Activated naive CD4-positive, alpha-beta T cell (primary cell): ENCODE data around the gene EIF4H.
"Not testable (repeated sequence)": the region's sequence is repeated elsewhere in the genome, so short reads cannot be mapped to it uniquely, and the experiment has no call there.

Experiments
- DNase-seq, 4 experiments: peaks; one replicate each; lab custom pipeline; 2025; lab: John Stamatoyannopoulos, UW

Gene EIF4H

GRCh38 chr7:74175340-74175739, 1.2 kb downstream of the EIF4H start:
- no peak for DNase-seq

- DNase-seq = no peak
Observed at GRCh38 chr7:74176555-74176954, 2.4 kb downstream of the EIF4H start.

- DNase-seq = no peak
Observed at GRCh38 chr7:74178632-74179031, 4.5 kb downstream of the EIF4H start.

- no peak for DNase-seq
Observed at GRCh38 chr7:74179935-74180604, 5.9 kb downstream of the EIF4H start.

GRCh38 chr7:74180866-74181265, 6.7 kb downstream of the EIF4H start:
- no peak for DNase-seq

- no peak for DNase-seq
Observed at GRCh38 chr7:74181821-74182220, 7.7 kb downstream of the EIF4H start.

- DNase-seq = no peak
Observed at GRCh38 chr7:74182453-74183090, 8.4 kb downstream of the EIF4H start.

- no peak for DNase-seq
Observed at GRCh38 chr7:74183142-74183541, 9.0 kb downstream of the EIF4H start.

- DNase-seq = peak in 1 of 4 experiments; percentile 4
Observed at GRCh38 chr7:74183653-74184450, 9.7 kb downstream of the EIF4H start.

GRCh38 chr7:74185016-74185415, 10.9 kb downstream of the EIF4H start:
- no peak for DNase-seq

- DNase-seq = no peak
Observed at GRCh38 chr7:74185636-74186035, 11.5 kb downstream of the EIF4H start.

GRCh38 chr7:74187915-74188675, 13.9 kb downstream of the EIF4H start:
- DNase-seq = no peak

GRCh38 chr7:74190259-74190658, 16.1 kb downstream of the EIF4H start:
- no peak for DNase-seq

GRCh38 chr7:74191231-74191630, 17.1 kb downstream of the EIF4H start:
- no peak for DNase-seq

- no peak for DNase-seq
Observed at GRCh38 chr7:74193054-74193453, 18.9 kb downstream of the EIF4H start.

- DNase-seq = no peak
Observed at GRCh38 chr7:74193913-74194312, 19.8 kb downstream of the EIF4H start.

- DNase-seq = no peak
Observed at GRCh38 chr7:74194686-74195085, 20.5 kb downstream of the EIF4H start.

- DNase-seq = not testable (repeated sequence)
Observed at GRCh38 chr7:74195139-74195860, 21.1 kb downstream of the EIF4H start.

- DNase-seq = not testable (repeated sequence)
Observed at GRCh38 chr7:74195968-74196654, 22.0 kb downstream of the EIF4H start.

GRCh38 chr7:74197449-74198124, 23.4 kb downstream of the EIF4H start:
- no peak for DNase-seq
